H1 (cell line): Measurements from ENCODE around the gene EEF2. TPM values are rescaled to one million over a fixed set of nuclear protein-coding genes. Genes with fewer than 3 reads are reported as not detected.
"Not testable (repeated sequence)": the region's sequence is repeated elsewhere in the genome, so short reads cannot be mapped to it uniquely, and the experiment has no call there.

ENCODE experiments used
- CTCF ChIA-PET: fragments of 300-600 bp; sonication (Branson Sonifier 250); formaldehyde crosslinking; loops from one replicate; lab custom pipeline; 2021; ENCODE audit not compliant: partially characterized antibody; lab: Charles Lee
- POLR2A ChIA-PET: fragments of 300-600 bp; sonication (Branson Sonifier 250); formaldehyde crosslinking; loops from one replicate; lab custom pipeline; 2021; ENCODE audit warnings: inconsistent platforms; ENCODE audit not compliant: partially characterized antibody; lab: Charles Lee
- DNase-seq, 2 experiments: peaks; one replicate each; pipeline versions ENCODE4 v3.0.0 to v3.0.0-alpha.2; 2010 to 2022; ENCODE audit warnings: low spot score in 2 of 2, low read depth in 1 of 2, mixed read lengths in 1 of 2
- FAIRE-seq: peaks from 2 replicates; lab custom pipeline; 2011; peaks lifted over from hg19 to GRCh38; lab: Jason Lieb, UNC
- H2AFZ ChIP-seq: 2 replicates; pipeline ENCODE4 v1.8.1; 2012; ENCODE audit warnings: low read length, inconsistent platforms
- H2AK5ac ChIP-seq: 2 replicates; pipeline ENCODE4 v1.6.1; 2013; ENCODE audit warnings: low read depth, low read length
- H2BK120ac ChIP-seq: replicated peaks from 2 replicates; pipeline ENCODE3; 2013; ENCODE audit warnings: low read depth, low read length, inconsistent platforms
- H2BK12ac ChIP-seq: 2 replicates; pipeline ENCODE4 v1.6.1; 2013; ENCODE audit warnings: low read depth, low read length
- H2BK15ac ChIP-seq: 2 replicates; pipeline ENCODE4 v1.6.1; 2013; ENCODE audit warnings: low read length
- H2BK20ac ChIP-seq: 2 replicates; pipeline ENCODE4 v1.6.1; 2013; ENCODE audit warnings: low read length
- H2BK5ac ChIP-seq: 2 replicates; pipeline ENCODE4 v1.6.1; 2013; ENCODE audit warnings: low read depth, low read length
- H3K14ac ChIP-seq: 2 replicates; pipeline ENCODE4 v1.6.1; 2013; ENCODE audit warnings: inconsistent platforms; ENCODE audit not compliant: insufficient read length
- H3K18ac ChIP-seq: 2 replicates; pipeline ENCODE4 v1.6.1; 2013; ENCODE audit warnings: low read length; ENCODE audit errors: extremely low read depth
- H3K23ac ChIP-seq: 2 replicates; pipeline ENCODE4 v1.6.1; 2013; ENCODE audit warnings: inconsistent platforms; ENCODE audit not compliant: insufficient read length
- H3K23me2 ChIP-seq: 2 replicates; pipeline ENCODE4 v1.6.1; 2013; ENCODE audit warnings: low read depth, low read length
- H3K27ac ChIP-seq: 2 replicates; pipeline ENCODE4 v1.6.1; 2011; ENCODE audit warnings: low read depth, low read length, inconsistent platforms
- H3K27me3 ChIP-seq, 4 experiments: replicated peaks in 1 of 4; 1 replicate in 1 of 4; 2 replicates in 3 of 4; pipeline versions ENCODE4 v1.6.1 to v1.8.1; 2011 to 2013; ENCODE audit warnings: low read length in 3 of 4, mild to moderate bottlenecking in 3 of 4, inconsistent platforms in 2 of 4, mixed read lengths in 2 of 4, moderate library complexity in 1 of 4; ENCODE audit not compliant: control insufficient read depth in 3 of 4, insufficient read depth in 3 of 4; ENCODE audit errors: extremely low read depth in 1 of 4
- H3K36me3 ChIP-seq, 4 experiments: 2 replicates each; pipeline versions ENCODE4 v1.6.1 to v1.8.1; 2011 to 2013; ENCODE audit warnings: mild to moderate bottlenecking in 4 of 4, low read length in 3 of 4, moderate library complexity in 2 of 4, control low read depth in 1 of 4, inconsistent platforms in 1 of 4; ENCODE audit not compliant: insufficient read depth in 4 of 4, control insufficient read depth in 2 of 4
- H3K4ac ChIP-seq: replicated peaks from 2 replicates; pipeline ENCODE3; 2013; ENCODE audit warnings: low read length, low read depth, mixed read lengths, inconsistent platforms; ENCODE audit not compliant: insufficient read length
- H3K4me1 ChIP-seq, 4 experiments: replicated peaks in 1 of 4; 1 replicate in 1 of 4; 2 replicates in 3 of 4; pipeline versions ENCODE4 v1.6.1 to v1.8.1; 2011 to 2013; ENCODE audit warnings: low read length in 3 of 4, inconsistent platforms in 2 of 4, mixed read lengths in 1 of 4; ENCODE audit not compliant: insufficient read depth in 4 of 4, control insufficient read depth in 3 of 4
- H3K4me2 ChIP-seq, 2 experiments: 2 replicates each; pipeline versions ENCODE4 v1.6.1 to v1.8.1; 2011 to 2013; ENCODE audit warnings: low read depth in 2 of 2, low read length in 2 of 2, control low read depth in 1 of 2, inconsistent platforms in 1 of 2, mild to moderate bottlenecking in 1 of 2; ENCODE audit not compliant: insufficient read depth in 1 of 2
- H3K4me3 ChIP-seq, 4 experiments: fragments of 200-600, 300-600 bp in 1 of 4; sonication (generic), shearing (Covaris generic), sonication (Bioruptor Twin) in 1 of 4; 2 replicates each; pipeline versions ENCODE4 v1.5.1 to v1.8.1; 2011 to 2016; ENCODE audit warnings: low read length in 4 of 4, low read depth in 3 of 4, control low read depth in 2 of 4, inconsistent platforms in 2 of 4, mild to moderate bottlenecking in 2 of 4, mixed read lengths in 1 of 4, moderate library complexity in 1 of 4; ENCODE audit not compliant: insufficient read depth in 2 of 4; ENCODE audit errors: extremely low read depth in 1 of 4
- H3K56ac ChIP-seq: replicated peaks from 2 replicates; pipeline ENCODE3; 2013; ENCODE audit warnings: low read depth, mild to moderate bottlenecking, mixed read lengths, low read length, inconsistent platforms; ENCODE audit not compliant: insufficient read length
- H3K79me1 ChIP-seq: 2 replicates; pipeline ENCODE4 v1.6.1; 2013; ENCODE audit warnings: low read depth, low read length, control low read depth
- H3K79me2 ChIP-seq, 2 experiments: 2 replicates each; pipeline versions ENCODE4 v1.6.1 to v1.8.1; 2012 to 2013; ENCODE audit warnings: low read length in 2 of 2, mild to moderate bottlenecking in 2 of 2, inconsistent platforms in 1 of 2; ENCODE audit not compliant: insufficient read depth in 2 of 2, control insufficient read depth in 1 of 2
- H3K9ac ChIP-seq, 4 experiments: replicated peaks in 1 of 4; 1 replicate in 1 of 4; 2 replicates in 3 of 4; pipeline versions ENCODE4 v1.6.1 to v1.8.1; 2011 to 2013; ENCODE audit warnings: low read depth in 3 of 4, low read length in 3 of 4, control low read depth in 2 of 4, mild to moderate bottlenecking in 2 of 4, moderate library complexity in 2 of 4, inconsistent platforms in 1 of 4; ENCODE audit errors: extremely low read depth in 1 of 4
- H3K9me3 ChIP-seq, 2 experiments: 2 replicates each; pipeline versions ENCODE4 v1.6.1 to v1.8.1; 2012 to 2013; ENCODE audit warnings: mild to moderate bottlenecking in 2 of 2, moderate library complexity in 2 of 2, control low read depth in 1 of 2, inconsistent platforms in 1 of 2, low read depth in 1 of 2, low read length in 1 of 2, mixed read lengths in 1 of 2; ENCODE audit not compliant: insufficient read depth in 2 of 2
- H4K20me1 ChIP-seq, 2 experiments: replicated peaks in 1 of 2; 2 replicates each; pipeline versions ENCODE3 to v1.8.1; 2011 to 2013; ENCODE audit warnings: inconsistent platforms in 2 of 2, low read length in 2 of 2, mild to moderate bottlenecking in 1 of 2; ENCODE audit not compliant: insufficient read depth in 2 of 2, control insufficient read depth in 1 of 2
- H4K5ac ChIP-seq: 2 replicates; pipeline ENCODE4 v1.6.1; 2013; ENCODE audit warnings: low read length, low read depth, mixed read lengths, inconsistent platforms; ENCODE audit not compliant: insufficient read length
- H4K8ac ChIP-seq: 2 replicates; pipeline ENCODE4 v1.8.0; 2013; ENCODE audit warnings: mild to moderate bottlenecking, moderate library complexity, low read length, inconsistent platforms; ENCODE audit not compliant: insufficient read depth; ENCODE audit errors: extremely low read depth
- H4K91ac ChIP-seq: replicated peaks from 2 replicates; pipeline ENCODE3; 2013; ENCODE audit warnings: low read length, mixed read lengths, inconsistent platforms; ENCODE audit not compliant: insufficient read length
- WGBS, 2 experiments: shearing (Covaris generic) in 1 of 2; methylation state at CpG; one replicate each; pipeline versions ENCODE4 v1.1.6 to v1.1.7; 2013 to 2015; ENCODE audit warnings: low lambda C conversion rate in 2 of 2, mixed read lengths in 2 of 2, inconsistent platforms in 1 of 2, low coverage in 1 of 2, missing lambda C conversion rate in 1 of 2; ENCODE audit not compliant: insufficient replicate concordance in 2 of 2, insufficient coverage in 1 of 2, insufficient read length in 1 of 2; ENCODE audit errors: extremely low coverage in 1 of 2, missing lambda C conversion rate in 1 of 2; 5-methylcytosine and 5-hydroxymethylcytosine counted together
- polyA plus RNA-seq, 7 experiments: library from polyadenylated mRNA; depleted of rRNA in 3 of 7; stranded (reverse) in 5 of 7; unstranded in 2 of 7; fragments of >200 nt in 5 of 7; fragments of 200-250 nt in 2 of 7; gene quantifications; 1 replicate in 5 of 7; 2 replicates in 1 of 7; 4 replicates in 1 of 7; pipeline versions ENCODE4 v1.2.1 to v1.2.3, GENCODE V29; 2011 to 2013; ENCODE audit warnings: missing spikeins in 2 of 7, mixed read lengths in 2 of 7
- total RNA-seq: library from RNA; stranded (reverse); fragmentation: NEBNext Ultra II Directional; extraction: Animal tissue kit (Norgen Biotek cat#: 25700); gene quantifications from 2 replicates; pipeline ENCODE4 v1.2.1, GENCODE V29; 2021

The EEF2 gene
- total and polyA plus RNA-seq, 2 of the 8 experiments (the other 6 are each of a cell fraction or from before 2014, with no cell fraction given) = 1,554 to 3,380 TPM

DNA sequence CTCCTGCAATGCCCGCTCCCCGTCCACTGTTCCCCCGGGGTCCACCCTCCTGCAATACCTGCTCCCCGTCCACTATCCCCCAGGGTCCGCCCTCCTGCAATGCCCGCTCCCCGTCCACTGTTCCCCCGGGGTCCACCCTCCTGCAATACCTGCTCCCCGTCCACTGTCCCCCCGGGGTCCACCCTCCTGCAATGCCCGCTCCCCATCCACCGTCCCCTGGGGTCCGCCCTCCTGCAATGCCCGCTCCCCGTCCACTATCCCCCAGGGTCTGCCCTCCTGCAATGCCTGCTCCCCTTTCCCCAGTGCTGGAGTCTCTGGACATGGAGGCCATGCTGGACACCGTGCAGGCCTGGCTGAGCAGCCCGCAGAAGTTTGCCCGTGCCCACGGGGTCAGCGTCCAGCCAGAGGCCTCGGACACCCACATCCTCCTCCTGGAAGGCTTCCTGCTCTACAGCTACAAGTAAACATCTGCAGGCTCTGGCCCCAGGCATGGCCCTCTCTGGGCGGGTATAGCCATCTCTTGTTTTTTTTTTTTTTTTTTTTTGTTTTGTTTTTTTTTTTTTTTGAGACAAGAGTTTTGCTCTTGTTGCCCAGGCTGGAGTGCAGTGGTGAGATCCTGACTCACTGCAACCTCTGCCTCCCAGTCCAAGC, 46.8 kb downstream of the EEF2 start:
- not testable (repeated sequence) for FAIRE-seq, H4K91ac ChIP-seq

More for the DNA sequence above, 46.8 kb downstream of the EEF2 start:
- H3K79me2 ChIP-seq, H3K23me2 ChIP-seq, H2BK12ac ChIP-seq, H3K4me2 ChIP-seq, DNase-seq, H3K14ac ChIP-seq, H2BK120ac ChIP-seq, H3K27me3 ChIP-seq, H3K79me1 ChIP-seq, H4K8ac ChIP-seq, CTCF ChIA-PET, H2AFZ ChIP-seq, H3K9ac ChIP-seq, H3K4me1 ChIP-seq, H2BK20ac ChIP-seq, H2BK5ac ChIP-seq, H2BK15ac ChIP-seq, H3K4me3 ChIP-seq, H3K18ac ChIP-seq, H3K4ac ChIP-seq, H4K20me1 ChIP-seq, H2AK5ac ChIP-seq, H3K27ac ChIP-seq, H3K23ac ChIP-seq, H3K9me3 ChIP-seq, H3K56ac ChIP-seq, H4K5ac ChIP-seq: not testable (repeated sequence)
- WGBS, 2 experiments = 92% methylated on average over 8 of the region's 22 CpGs; no CpG with 5 or more reads in 1 of the 2 experiments
- peaks cover 0 to 20% (median 6%) of the 10 kb centered on the region in 4 experiments; a peak in 3 of 8 replicates for H3K36me3 ChIP-seq
- POLR2A ChIA-PET = interaction anchor here (1.0 to 1.8 kb wide), 3 partner anchors 16 to 47 kb away, joined by 3 to 8 read pairs (median 5); partner anchors contain the start of gene EEF2
